Cardiac fibroblast (primary cell): ENCODE results near the gene ATMIN.

ENCODE experiments used
- DNase-seq, 2 donors: peaks; one replicate each; pipeline versions ENCODE4 v3.0.0 to v3.0.0-alpha.2; 2010; ENCODE audit warnings: low read depth in 2 of 2
- H3K4me3 ChIP-seq, 2 donors: replicated peaks in 1 of 2; 1 replicate in 1 of 2; 2 replicates in 1 of 2; pipeline ENCODE4 v1.5.1; 2011; ENCODE audit warnings: low read depth in 2 of 2, low read length in 2 of 2, mild to moderate bottlenecking in 2 of 2, moderate library complexity in 1 of 2
- CTCF ChIP-seq: IDR thresholded peaks from one replicate; pipeline ENCODE4 v1.5.1; 2011; ENCODE audit warnings: low read depth, mild to moderate bottlenecking, low read length, inconsistent platforms

The ATMIN gene

DNA sequence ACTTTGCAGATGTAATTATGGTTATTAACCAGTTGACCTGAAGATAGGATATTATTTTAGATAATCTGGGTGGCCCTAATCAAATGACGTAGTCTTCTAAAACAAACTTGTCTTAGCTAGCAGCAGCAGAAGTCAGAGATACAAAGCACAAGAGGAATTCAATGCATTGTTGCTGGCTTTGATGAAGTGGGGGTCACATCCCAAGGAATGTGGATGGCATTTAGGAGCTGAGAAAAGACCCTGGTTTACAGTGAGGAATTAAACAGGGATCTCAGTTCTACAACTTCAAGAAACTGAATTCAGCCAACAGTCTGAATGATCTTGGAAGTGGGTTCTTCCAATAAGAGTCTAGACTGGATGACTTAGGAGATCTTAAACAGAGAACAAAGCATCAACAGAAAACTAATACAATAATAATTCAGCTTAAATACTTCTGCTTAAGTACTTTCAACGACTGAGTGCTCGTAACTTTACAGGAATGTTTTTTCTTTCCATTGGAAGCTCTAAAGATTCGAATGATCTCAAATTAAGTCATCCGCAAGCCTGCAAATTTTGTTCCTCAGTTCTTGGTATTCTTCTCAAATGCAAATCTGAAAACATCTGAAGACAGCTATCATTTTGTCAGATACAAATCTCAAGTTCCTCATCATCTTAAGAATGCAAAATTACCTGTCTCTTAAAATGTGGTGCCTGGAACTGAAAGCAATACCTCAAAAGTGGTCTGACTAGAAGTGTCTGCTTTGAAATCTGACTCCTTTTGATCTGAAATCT is 38.1 kb downstream of the ATMIN start:
- DNase-seq, result no peak
- H3K4me3 ChIP-seq, result no peak overlapping the region
- TF ChIP-seq CTCF, result no peak

DNA sequence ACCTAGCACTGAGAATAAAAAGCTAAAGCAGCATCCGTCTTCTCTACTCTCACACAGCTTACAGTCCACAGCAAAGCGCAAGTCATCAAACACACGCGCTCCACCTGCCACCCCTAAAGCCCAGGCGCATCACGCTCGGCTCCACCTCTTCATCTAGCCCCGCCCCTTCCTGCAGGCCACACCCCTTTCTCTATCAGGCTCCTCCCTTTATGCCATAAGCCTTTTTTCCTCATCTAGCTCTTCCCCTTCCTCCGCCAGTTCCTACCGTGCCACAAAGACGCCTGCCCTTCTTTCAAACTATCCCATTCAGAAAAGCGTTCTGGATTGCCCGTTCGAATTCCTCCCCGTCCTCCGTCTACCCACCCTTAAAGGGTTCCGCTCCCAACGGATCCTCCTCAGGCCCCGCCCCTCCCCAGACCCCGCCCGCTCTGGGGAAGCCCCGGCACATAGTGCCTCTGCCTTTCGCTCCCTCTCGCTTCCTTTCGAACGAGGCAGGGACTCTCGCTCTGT is 41.0 kb downstream of the ATMIN start:
- DNase-seq, result peak; percentile 82 to 89
- H3K4me3 ChIP-seq, result peak overlapping the region; percentile 75 to 82
- TF ChIP-seq CTCF, result no peak

GRCh38 chr16:81077076-81077940 is 41.7 kb downstream of the ATMIN start, which contains the start of gene C16orf46:
TSS of gene C16orf46 (minus strand) at chr16:81077238. CDS start at chr16:81063955, 13,283 bp downstream.
- no peak for TF ChIP-seq CTCF
- DNase-seq, result peak; percentile 96 to 97

DNA sequence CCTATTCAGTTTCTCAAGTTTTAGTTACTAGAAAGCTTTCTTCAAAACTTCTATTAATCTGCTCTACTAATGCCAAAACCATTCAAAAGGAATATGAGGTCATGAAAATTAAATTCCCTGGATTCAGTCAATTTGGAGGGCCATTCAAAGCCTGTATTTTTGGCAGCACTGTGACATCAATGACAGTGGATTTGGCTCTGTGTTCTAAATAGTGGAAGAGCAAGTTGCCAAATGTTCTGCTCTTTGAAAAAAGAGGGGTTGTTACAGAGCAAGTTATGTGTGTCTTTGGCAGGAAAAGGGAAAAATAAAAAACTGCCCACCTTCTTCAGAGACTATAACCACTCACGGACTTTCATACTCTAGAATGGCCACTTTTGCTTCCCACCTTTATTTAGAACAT is 44.6 kb downstream of the ATMIN start:
- DNase-seq, result no peak
- no peak overlapping the region for H3K4me3 ChIP-seq
- no peak for TF ChIP-seq CTCF

More at GRCh38 chr16:81077076-81077940, 41.7 kb downstream of the ATMIN start, which contains the start of gene C16orf46:
- peak within 1 kb of the TSS; percentile 75 to 82 for H3K4me3 ChIP-seq

DNA sequence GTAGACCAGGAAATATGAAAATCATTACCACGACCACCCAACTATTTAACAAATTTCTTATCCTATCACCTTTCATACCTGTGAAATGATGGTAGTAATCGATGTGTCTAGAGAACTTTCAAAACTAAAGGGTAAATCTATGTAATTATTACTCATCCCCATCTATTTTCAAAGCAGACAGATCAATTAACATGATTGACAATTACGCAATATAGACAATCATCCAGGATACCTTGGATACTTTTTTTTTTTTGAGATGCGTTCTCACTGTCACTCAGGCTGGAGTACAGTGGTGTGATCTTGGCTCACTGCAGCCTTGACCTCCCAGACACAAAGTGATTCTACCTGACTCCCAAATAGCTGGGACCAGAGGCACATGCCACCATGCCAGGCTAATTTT is 45.4 kb downstream of the ATMIN start:
- DNase-seq, result no peak
- TF ChIP-seq CTCF, result no peak
- no peak overlapping the region for H3K4me3 ChIP-seq

DNA sequence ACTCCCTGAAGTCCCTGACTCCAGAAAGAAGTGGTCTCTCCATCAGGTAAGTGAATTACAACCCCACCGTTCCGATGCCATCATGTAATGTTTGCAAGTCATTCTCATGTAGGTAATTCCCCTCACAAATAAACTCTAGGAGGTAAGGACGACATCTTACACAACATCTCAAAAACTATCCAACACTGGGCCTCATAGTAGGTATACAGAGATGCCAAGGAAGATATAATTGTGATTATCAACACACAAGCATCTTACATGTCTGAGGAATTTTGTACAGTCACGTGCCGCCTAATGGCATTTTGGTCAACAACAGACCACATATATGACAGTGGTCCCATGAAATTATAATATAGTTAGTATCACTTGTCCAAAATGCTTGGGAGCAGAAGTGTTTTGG is 53.2 kb downstream of the ATMIN start:
- DNase-seq, result no peak
- TF ChIP-seq CTCF, result no peak

More for the DNA sequence above, 53.2 kb downstream of the ATMIN start:
- no peak overlapping the region for H3K4me3 ChIP-seq
